ENCODE results near the gene GAL3ST2.
"Not testable (repeated sequence)": the region's sequence is repeated elsewhere in the genome, so short reads cannot be mapped to it uniquely, and the experiment has no call there.

GAL3ST2 gene

GRCh38 chr2:241797441-241798080 lies 20.9 kb downstream of the GAL3ST2 start:
- TF ChIP-seq, protein P1, sequence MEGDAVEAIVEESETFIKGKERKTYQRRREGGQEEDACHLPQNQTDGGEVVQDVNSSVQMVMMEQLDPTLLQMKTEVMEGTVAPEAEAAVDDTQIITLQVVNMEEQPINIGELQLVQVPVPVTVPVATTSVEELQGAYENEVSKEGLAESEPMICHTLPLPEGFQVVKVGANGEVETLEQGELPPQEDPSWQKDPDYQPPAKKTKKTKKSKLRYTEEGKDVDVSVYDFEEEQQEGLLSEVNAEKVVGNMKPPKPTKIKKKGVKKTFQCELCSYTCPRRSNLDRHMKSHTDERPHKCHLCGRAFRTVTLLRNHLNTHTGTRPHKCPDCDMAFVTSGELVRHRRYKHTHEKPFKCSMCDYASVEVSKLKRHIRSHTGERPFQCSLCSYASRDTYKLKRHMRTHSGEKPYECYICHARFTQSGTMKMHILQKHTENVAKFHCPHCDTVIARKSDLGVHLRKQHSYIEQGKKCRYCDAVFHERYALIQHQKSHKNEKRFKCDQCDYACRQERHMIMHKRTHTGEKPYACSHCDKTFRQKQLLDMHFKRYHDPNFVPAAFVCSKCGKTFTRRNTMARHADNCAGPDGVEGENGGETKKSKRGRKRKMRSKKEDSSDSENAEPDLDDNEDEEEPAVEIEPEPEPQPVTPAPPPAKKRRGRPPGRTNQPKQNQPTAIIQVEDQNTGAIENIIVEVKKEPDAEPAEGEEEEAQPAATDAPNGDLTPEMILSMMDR (IDR thresholded peaks at IDR 0.05; ENCODE audit: low read depth, low read length) = no peak
- no peaks in the 10 kb centered on the region for H3K36me3 ChIP-seq
- H3K9me3 ChIP-seq = no peaks in the 10 kb centered on the region; the same call in 1 of the 2 replicates
- H3K4me3 ChIP-seq (ENCODE audit: low read depth, low read length) = no peak overlapping the region
- no peaks in the 10 kb centered on the region for H3K27me3 ChIP-seq
- peaks cover 6% of the 10 kb centered on the region for H3K4me1 ChIP-seq
- DNase-seq = peak; percentile 7

- TF ChIP-seq, protein P1 (IDR thresholded peaks at IDR 0.05; ENCODE audit: low read depth, low read length) = no peak
- Histone ChIP-seq H3K4me3 (ENCODE audit: low read depth, low read length) (no peak overlapping the region), H3K4me1 (peaks cover 11% of the 10 kb centered on the region), H3K9me3 (no peaks in the 10 kb centered on the region; the same call in 1 of the 2 replicates), H3K36me3 (no peaks in the 10 kb centered on the region), H3K27me3 (no peaks in the 10 kb centered on the region)
- peak; percentile 45 for DNase-seq
These were observed 21.5 kb downstream of the GAL3ST2 start for GRCh38 chr2:241798081-241798630.

GRCh38 chr2:241798631-241799521 lies 22.3 kb downstream of the GAL3ST2 start:
- TF ChIP-seq, protein P1 (IDR thresholded peaks at IDR 0.05; ENCODE audit: low read depth, low read length) = no peak
- Histone ChIP-seq H3K36me3 (no peaks in the 10 kb centered on the region), H3K9me3 (no peaks in the 10 kb centered on the region), H3K4me3 (ENCODE audit: low read depth, low read length) (no peak overlapping the region), H3K27me3 (no peaks in the 10 kb centered on the region), H3K4me1 (peaks cover 12% of the 10 kb centered on the region)
- DNase-seq = peak; percentile 7

DNA sequence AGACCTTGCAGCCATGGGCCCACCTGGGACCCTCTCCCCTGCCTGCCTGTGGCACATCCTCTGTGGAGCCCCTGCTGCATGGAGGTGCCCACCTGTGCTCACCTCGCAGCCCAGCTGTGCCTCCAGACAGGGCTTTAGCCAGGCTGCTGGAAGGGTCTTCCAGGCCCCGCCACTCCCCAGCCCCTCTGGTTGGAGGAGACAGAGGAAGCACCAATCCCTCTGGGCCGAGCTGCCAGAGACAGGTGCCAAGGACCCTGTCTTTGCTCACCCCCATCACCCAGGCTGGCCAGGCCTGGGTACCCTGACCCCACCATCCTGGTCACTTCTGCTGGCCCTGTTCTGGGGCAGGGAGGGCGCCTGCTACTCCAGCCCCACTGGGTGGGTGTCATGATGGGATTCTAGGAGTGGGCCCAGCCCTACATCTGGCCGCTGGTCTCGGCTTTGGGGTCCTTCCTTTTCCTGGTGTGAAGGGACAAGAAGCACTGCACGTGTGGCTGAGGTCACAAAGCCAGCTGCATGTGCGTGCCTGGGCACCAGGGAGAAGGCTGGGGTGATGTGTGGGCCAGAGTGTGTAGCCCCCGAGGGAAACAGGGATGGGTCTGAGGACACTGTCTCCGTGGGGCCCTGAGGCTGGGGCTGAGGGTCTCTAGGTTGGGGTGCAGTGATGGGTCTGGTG lies 23.0 kb downstream of the GAL3ST2 start:
- peaks cover 20% of the 10 kb centered on the region for H3K4me1 ChIP-seq
- H3K9me3 ChIP-seq = no peaks in the 10 kb centered on the region
- TF ChIP-seq, protein P1 (IDR thresholded peaks at IDR 0.05; ENCODE audit: low read depth, low read length) = no peak
- H3K4me3 ChIP-seq (ENCODE audit: low read depth, low read length) = no peak overlapping the region
- no peaks in the 10 kb centered on the region for H3K36me3 ChIP-seq
- DNase-seq = no peak
- no peaks in the 10 kb centered on the region for H3K27me3 ChIP-seq

- DNase-seq, H3K36me3 ChIP-seq: not testable (repeated sequence)
- H3K4me1 ChIP-seq = peaks cover 22% of the 10 kb centered on the region
These were observed 23.7 kb downstream of the GAL3ST2 start for GRCh38 chr2:241800198-241800903.

More at GRCh38 chr2:241800198-241800903, 23.7 kb downstream of the GAL3ST2 start:
- H3K27me3 ChIP-seq; H3K9me3 ChIP-seq; H3K4me3 ChIP-seq (ENCODE audit: low read depth, low read length): not testable (repeated sequence)
